ENCODE results near the gene PTPRN2. TPM values are rescaled to one million over a fixed set of nuclear protein-coding genes. Genes with fewer than 3 reads are reported as not detected.
"Not testable (repeated sequence)": the region's sequence is repeated elsewhere in the genome, so short reads cannot be mapped to it uniquely, and the experiment has no call there.

Gene PTPRN2
- total RNA-seq, 1 donor, result 0.27 TPM

DNA sequence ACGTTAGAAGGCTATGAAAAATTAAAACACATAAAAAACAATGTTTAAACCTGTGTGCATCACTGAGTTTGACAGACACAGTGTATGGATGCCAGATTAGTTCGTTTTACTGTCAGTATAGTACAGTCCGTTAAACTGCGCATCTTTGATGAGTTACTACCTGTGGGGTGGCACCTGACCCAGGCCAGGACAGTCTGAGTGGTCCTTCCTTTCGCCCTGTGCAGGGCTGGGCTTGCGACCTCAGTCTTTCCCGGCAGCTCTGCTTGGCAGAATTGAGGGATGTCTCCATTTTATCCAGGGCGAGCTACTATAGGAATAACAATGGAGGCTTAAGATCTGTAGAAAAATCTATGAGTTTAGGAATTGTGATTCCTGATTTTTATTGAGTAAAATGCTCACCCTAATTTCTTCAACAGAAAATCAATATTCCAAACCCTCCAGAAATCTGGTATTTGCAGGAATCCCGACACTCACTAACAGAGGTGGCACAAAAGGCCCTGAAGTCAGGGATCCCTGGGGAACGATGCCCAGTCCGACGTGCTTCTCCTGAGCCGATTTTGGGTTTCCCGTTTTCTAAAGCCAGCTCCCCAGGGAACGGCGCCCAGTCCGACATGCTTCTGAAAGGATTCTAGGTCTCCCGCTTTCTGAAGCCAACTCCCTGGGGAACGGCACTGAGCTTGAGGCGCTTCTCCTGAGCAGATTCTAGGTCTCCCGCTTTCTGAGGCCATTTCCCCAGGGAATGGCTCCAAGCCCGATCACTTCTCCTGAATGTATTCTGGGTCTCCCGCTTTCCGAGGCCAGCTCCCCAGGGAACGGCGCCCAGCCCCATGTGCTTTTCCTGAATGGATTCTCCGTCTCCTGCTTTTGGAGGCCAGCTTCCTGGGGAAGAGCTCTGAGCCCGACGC is 873.2 kb downstream of the PTPRN2 start:
- no peak for DNase-seq (ENCODE audit: low read depth in 2 of 3, low spot score in 2 of 3)

- no peak for DNase-seq (ENCODE audit: low read depth in 2 of 3, low spot score in 2 of 3)
Measured at GRCh38 chr7:157713591-157713990, 874.0 kb downstream of the PTPRN2 start.

GRCh38 chr7:157712666-157713235 is 874.9 kb downstream of the PTPRN2 start:
- DNase-seq (ENCODE audit: low read depth in 2 of 3, low spot score in 2 of 3), result no peak

- no peak for DNase-seq (ENCODE audit: low read depth in 2 of 3, low spot score in 2 of 3)
Measured at GRCh38 chr7:157711353-157711888, 876.2 kb downstream of the PTPRN2 start.

DNA sequence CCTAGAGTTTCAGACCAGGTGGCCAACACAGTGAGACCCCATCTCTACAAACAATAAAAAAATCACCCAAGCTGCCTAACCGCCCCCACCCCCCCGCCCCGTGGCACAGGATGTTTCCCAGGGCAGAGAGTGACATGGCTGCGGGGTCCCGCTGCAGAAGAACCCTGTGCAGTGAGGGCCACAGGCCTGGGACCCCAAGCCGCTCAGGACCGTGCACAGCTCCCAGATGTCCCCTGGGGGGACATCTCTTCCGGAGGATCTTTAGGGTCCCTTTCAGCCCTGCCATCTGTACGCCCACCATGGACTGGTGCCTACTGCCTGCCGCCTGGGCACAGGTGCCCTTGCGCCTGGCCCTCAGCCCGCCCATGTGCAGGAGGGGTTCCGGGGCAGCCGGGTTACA is 877.2 kb downstream of the PTPRN2 start:
- no peak for DNase-seq (ENCODE audit: low read depth in 2 of 3, low spot score in 2 of 3)

DNA sequence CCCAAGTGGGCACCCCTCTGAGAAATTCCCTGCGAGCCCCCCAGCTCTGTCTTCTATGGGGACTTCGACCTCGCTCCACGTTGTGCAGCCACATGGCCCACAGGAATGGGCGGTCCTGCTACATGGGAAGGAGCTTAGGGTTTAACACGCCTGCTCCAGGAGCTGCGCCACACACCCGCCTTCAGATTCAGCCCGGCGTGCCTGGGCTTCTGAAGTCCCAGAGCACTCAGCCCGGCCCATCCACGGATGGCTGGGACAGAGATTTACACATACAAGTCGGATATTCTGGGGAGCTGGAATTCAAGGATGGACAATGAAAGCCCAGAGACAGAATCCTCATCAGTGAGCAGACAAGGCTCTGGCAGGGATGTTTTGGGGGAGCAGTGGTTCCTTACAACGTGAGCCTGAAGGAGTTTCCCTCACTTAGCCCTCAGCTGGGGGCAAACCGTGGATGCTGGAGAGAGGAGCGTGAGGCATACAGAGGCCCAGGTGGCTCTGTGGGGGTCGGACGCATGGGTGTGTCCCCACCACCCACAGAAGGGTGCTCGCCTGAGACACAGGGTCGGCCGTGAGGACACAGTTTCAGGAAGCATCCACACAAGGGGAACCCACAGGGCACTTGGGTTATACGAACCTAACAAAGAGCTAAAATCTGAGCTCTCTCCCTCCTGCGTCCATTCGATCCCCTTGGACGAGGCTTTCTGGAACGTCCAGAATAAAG is 877.9 kb downstream of the PTPRN2 start:
- no peak for DNase-seq (ENCODE audit: low read depth in 2 of 3, low spot score in 2 of 3)

GRCh38 chr7:157708919-157709295 is 878.7 kb downstream of the PTPRN2 start:
- no peak for DNase-seq (ENCODE audit: low read depth in 2 of 3, low spot score in 2 of 3)

DNA sequence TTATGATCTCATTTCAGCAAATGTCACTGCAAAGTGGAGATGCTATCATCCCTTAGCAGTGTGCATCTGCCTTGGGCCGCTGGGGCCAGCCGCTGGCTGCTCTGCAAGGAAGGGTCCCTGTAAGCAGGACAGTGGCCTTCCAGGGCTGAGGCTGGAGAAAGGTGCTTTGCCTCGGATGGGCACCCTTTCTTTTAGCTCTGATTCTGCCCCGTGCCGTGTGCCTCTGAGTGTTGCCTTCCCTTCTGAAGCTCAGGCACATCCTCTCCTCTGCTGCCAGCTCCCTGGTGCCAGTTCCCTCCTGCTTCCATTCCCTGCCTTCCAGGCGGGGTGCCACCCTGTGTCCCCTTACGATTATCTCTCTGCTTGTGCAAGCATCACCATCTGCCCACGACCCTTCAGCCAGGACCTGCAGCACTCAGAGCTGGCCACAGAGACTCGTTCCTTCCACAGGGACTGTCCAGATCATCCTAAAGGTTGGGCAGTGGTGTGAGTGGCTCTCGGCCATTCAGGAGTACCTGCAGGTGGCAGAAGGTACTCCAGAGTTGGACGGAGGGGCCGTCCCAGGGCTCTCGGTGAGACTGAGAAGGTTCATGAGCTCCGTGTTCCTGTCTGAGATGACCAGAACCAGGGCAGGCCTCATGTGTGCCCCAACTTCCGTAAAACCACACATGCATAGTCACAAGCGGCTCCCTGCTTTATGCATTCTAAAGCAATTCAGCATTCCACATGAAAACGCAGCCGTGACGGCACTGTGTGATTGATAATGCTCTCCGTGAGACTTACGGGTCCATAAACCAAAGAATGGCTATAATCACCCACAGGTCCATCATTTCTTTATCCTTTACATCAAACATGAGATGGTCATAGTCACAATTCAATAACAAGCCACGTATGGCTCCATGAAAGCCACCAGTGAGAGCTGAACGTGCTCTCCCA is 879.4 kb downstream of the PTPRN2 start:
- no peak for DNase-seq (ENCODE audit: low read depth in 2 of 3, low spot score in 2 of 3)

DNA sequence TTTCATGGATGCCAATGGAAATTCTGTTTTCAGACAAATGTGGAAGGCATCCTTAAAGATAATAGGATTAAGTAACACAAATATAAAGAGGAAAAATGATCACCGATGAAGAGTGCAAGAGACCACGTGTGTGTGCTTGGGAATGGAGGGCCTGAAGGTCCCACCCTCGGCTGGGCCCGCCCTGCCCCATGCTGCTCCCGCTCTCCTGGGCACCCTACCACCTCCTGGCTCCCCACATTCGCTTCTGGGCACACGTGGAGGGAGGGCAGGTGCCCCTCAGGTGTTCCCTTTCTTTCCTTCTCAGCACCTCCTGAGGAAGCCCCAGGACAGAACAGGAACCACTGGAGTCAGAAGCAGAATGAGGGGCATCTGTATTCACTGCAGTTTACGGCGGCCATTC is 883.3 kb downstream of the PTPRN2 start:
- no peak for DNase-seq (ENCODE audit: low read depth in 2 of 3, low spot score in 2 of 3)

- DNase-seq (ENCODE audit: low read depth in 2 of 3, low spot score in 2 of 3), result no peak
Measured at GRCh38 chr7:157703534-157704195, 884.0 kb downstream of the PTPRN2 start.

- DNase-seq (ENCODE audit: low read depth in 2 of 3, low spot score in 2 of 3), result no peak
Measured at GRCh38 chr7:157703131-157703530, 884.5 kb downstream of the PTPRN2 start.

GRCh38 chr7:157702311-157703023 is 885.2 kb downstream of the PTPRN2 start:
- no peak for DNase-seq (ENCODE audit: low read depth in 2 of 3, low spot score in 2 of 3)

DNA sequence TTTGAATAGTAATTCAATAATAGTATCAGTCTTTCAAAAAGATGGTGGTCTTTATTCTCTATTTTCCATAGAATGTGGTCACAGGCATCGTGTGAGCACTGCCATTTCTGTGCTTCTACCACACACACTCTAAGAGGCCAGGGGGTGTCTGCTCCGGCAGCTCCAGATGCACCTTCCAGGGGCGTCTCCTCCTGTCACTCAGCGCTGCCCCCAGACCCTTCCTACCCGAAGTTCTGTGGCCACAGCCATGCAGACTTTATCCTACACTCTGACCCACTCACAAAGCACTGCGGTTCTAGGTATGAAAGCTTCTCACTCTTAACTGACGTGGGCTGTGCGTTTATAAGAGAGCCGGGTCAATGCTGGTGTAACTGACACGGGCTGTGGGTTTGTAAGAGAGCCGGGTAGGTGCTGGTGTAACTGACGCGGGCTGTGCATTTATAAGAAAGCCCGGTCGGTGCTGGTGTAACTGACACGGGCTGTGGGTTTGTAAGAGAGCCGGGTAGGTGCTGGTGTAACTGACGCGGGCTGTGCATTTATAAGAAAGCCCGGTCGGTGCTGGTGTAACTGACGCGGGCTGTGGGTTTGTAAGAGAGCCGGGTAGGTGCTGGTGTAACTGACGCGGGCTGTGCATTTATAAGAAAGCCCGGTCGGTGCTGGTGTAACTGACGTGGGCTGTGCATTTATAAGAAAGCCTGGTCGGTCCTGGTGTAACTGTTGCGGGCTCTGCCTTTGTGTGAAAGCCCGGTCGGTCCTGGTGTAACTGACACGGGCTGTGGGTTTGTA is 886.0 kb downstream of the PTPRN2 start:
- not testable (repeated sequence) for DNase-seq (ENCODE audit: low read depth in 2 of 3, low spot score in 2 of 3)

DNA sequence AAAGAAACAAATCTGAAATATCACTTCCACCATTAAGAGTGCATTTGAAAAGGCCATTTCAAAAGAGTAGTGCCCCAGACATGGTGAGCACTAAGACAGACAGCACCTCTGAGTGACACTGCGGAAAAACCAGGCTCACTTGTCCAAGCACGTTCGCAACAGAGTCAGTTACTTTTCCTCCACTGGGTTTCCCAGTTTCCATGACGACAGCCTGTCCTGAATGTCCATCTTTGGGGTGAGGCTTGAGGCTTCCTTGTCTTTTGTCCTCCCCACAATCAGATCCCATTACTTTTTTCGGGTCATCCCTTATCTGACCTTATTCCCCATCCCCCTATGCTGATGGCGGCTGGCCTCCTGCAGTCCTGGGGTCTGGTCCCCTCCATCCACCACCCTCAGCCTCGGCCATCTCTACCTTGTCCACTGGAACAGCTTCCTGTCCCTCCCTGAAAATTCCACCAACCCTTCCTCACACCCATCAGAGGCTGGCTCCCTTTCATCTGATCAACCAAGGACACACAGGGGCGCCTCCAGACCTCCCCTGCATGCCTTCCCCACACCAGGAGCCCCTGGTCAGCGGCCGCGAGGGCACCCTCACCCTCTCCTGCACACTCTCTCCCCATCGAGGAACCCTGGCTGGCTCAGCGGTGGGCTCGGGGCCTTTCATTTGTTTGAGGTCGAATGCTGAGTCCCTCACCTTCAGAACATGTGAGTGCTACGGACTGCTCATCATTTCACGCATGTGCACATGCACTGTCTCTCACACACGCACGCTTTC is 887.2 kb downstream of the PTPRN2 start:
- DNase-seq (ENCODE audit: low read depth in 2 of 3, low spot score in 2 of 3), result no peak

GRCh38 chr7:157699357-157700013 is 888.1 kb downstream of the PTPRN2 start:
- no peak for DNase-seq (ENCODE audit: low read depth in 2 of 3, low spot score in 2 of 3)

GRCh38 chr7:157697287-157697686 is 890.3 kb downstream of the PTPRN2 start:
- not testable (repeated sequence) for DNase-seq (ENCODE audit: low read depth in 2 of 3, low spot score in 2 of 3)

GRCh38 chr7:157695609-157696008 is 892.0 kb downstream of the PTPRN2 start:
- not testable (repeated sequence) for DNase-seq (ENCODE audit: low read depth in 2 of 3, low spot score in 2 of 3)
